Left forelimb (tissue), 1 donor: ENCODE measurements around the gene SIK3.

Experiments
- DNase-seq: peaks from one replicate; pipeline ENCODE4 v3.0.0-alpha.2; 2018; ENCODE audit warnings: low spot score

The SIK3 gene

DNA sequence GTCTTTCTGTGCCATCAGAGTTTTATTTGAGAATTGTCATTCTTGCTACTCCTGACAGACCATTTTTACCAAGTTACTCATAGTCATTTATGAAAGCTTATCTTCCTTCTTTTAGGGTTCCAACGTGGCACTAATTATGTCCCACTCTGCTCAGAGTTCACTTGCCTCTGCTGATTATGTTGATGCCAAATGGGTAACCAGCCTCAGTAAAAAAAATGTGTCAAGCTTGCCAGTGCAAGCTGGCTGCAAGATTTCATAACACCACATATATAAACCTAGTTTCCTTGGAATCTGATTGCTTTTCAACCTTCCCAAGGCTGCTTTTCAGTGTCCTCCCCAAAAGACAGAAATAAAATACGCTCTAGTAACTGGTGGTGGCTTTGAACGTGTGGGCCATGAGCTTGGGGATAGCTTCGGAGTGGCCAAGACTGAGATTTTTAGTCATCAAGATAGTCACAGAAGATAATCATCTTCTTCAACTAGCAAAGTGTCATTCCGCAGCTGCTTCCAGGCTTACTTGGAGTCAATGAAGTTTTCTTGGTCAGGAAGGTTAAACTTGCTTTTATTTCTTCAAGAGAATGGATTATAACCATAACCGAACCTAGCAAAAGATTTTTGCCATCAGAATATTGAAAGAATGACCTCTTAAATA lies 231.3 kb downstream of the SIK3 start:
- DNase-seq, result no peak

DNA sequence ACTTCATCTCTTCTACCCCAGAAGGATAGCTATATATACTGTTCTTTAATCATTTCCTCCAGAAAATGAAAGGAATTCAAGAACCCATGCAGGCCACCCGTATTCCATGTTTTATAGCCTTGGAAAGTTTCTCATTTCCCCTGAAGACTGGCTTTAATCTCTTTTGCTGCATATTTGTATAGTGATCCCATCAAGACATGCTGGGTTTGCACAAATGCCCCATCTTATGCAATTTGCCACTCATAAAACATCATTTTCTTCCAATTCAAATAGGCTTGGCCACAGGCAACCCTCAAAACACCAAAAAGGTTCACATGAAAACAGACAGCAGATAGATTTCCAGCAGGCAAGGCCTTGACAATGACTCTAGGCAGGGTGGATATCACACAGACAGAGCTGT lies 232.5 kb downstream of the SIK3 start:
- DNase-seq, result no peak

DNA sequence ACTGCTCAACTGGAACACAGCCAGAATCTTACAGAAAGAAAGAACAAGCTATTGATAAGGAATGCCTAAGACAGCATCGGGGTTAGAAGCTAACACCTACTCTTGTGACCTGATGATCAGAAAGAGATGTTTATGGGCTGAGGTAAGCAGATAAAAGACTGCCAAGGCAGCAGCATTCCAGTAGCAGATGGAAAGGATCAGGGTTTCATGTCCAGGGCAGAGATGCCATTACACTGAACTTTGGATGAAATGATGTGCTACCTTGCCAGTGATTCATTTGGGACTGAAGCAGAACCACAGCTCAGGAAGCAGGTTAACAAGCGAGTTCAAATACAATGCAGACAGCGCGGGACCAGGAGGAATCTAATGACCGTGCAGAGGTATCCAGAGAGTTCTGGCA lies 233.7 kb downstream of the SIK3 start:
- no peak for DNase-seq

DNA sequence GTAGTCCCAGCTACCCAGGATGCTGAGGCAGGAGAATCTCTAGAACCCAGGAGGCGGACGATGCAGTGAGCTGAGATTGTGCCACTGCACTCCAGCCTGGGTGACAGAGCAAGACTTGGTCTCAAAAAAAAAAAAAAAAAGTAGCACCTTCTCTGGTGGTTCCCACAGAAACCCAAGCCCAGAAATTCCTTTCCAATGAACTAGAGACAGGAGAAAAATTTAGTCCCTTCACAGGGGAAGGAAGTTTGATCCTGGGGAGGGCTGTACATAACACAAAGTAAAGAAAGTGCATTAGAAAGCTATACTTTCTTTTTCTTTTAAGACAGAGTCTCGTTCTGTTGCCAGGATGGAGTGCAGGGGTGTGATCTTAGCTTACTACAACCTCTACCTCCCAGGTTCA lies 235.3 kb downstream of the SIK3 start:
- no peak for DNase-seq

DNA sequence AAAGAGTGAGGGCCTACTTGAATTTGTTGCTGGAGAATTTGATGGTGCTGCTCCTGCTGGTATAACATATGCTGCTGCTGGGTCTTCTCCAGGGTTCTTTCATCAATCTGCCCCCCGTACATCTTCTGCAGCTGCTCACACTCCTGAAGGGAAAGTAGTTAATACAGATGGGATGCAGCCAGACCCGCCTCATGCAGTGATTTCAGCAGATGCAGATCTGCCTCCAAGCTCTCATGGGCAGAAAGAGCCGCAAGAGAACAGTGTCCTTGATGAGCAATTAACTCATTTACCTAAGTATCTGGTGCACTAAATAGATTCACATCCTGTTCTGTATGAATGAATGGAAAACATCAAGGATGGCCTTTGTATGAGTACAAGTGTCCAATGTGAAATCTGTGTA lies 236.0 kb downstream of the SIK3 start:
- no peak for DNase-seq

DNA sequence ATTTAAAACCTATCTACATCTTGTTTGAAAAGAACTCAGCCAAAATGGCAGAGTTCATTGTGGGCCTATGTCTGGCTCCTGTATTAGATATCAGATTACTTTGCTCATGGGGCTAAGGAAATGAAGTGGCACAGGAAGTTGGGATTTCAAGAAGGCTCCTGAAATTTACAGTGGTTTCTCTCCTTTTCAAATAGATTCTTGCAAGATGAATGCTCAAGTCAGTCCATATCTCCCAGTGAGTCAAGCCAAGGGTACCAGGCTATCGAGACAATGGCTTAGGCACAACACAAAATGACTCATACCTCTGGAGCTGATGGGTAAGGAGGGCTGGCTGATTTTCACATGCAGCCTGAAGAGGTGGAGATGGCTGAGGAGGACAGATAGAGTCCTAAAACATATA lies 236.7 kb downstream of the SIK3 start:
- DNase-seq, result no peak

DNA sequence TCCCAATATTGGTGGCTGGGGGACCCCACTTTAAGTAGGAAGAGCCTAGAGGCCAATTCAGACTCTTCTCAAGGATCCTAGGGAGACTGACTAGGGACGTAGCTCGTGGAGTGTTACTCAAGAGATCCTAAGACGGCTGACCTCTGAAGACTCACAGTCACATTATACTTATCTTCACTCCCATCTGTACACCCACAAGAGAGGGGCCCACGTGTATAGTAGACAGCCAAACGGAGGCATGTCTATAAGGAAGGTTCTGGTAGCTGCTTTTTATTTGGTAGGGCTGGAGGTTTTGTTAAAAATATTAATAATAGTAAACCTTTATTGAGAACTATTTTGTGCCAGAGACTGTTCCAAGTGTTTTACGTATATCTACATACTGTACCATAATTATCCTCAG lies 237.9 kb downstream of the SIK3 start:
- no peak for DNase-seq

DNA sequence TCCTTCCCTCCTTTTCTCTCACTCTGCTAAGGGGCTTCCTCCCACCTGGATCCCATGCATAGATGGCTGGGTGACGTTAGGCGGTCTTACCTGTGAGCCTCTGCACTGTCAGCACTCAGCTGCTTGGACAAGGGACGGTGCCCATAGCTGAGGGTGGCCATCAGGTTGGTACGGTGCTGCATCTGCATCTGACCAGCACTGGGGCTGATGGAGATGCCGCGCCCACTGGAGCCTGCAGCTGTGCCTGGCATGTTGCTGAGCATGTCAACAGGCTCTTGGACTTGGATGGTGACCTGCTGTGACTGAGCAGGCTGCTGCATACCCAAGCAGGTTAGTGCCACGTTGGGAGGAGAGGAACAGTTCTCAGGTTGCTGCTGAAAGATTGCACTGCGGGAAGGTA lies 239.1 kb downstream of the SIK3 start:
- no peak for DNase-seq

DNA sequence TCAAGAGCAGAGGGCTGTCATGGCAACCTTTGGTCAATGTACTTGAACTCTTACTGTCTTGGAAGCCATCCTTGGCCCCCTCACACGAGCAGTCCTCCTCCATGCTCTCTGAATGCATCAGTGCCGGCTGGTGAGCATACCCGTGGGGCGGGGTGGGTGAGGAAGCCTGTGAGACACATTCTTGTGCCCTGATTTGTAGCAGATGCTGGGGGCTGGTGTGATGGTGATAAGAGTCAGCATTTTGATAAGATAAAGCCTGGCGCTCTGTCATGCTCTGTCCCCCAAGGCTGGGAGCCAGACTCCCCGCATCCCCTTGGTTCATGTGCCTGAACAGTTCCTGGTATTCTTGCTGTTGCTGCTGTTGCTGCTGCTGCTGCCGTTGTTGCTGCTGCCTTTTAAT lies 240.3 kb downstream of the SIK3 start:
- no peak for DNase-seq

DNA sequence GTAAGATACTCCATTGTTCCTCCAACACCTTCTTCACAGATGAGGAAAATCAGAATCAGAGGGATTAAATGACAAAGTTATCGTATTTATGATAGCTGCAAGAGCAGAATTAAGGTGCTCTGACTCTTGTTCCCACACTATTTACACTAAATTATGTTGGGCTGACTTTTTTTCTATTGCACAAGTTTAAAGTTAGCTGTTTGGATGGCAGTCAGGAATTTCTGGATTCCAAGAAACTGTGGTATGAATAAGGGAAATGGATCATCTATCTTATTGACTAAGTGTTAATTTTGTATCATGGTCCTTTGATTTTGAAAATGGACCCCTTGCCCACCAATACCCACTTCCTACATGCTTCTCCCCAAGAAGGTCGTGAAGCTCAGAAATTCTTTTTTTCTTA lies 240.9 kb downstream of the SIK3 start:
- no peak for DNase-seq

DNA sequence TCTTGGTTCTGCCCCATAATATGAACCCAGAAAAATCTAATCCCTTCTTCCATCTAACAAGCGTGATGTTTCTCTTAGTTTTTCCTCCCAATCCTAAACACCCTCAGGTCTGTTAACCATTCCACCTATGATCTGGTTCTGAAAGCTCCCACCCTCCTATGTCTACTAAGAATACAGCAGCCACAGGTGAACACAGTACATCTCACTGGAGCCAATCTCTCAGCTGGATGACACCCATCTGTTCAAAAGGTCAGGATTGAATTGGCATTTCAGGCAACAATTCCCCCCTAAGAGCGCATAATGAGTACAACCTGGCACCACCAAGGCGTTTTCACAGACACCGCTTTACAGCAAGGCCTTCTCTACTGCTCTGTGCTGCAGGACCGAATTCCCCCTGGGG lies 241.8 kb downstream of the SIK3 start:
- no peak for DNase-seq

DNA sequence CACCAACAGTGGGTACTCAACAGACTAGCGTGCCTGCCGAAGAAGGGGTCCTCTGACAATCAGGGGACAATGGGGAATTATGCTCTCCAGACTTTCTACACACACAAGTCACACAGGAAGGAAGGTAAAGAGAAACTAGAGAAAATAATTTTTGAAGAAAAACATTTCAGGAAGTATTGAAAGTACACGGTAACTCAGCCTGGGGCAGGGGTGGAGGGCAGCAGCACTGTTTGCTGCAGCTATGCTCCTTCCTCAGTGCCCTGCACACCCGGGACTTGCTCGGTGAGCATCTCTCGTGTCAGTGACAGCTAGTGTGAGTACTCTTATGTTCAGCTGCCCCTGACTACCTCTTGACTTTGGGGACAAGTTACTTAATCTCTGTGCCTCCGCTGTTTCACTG lies 242.8 kb downstream of the SIK3 start:
- no peak for DNase-seq

DNA sequence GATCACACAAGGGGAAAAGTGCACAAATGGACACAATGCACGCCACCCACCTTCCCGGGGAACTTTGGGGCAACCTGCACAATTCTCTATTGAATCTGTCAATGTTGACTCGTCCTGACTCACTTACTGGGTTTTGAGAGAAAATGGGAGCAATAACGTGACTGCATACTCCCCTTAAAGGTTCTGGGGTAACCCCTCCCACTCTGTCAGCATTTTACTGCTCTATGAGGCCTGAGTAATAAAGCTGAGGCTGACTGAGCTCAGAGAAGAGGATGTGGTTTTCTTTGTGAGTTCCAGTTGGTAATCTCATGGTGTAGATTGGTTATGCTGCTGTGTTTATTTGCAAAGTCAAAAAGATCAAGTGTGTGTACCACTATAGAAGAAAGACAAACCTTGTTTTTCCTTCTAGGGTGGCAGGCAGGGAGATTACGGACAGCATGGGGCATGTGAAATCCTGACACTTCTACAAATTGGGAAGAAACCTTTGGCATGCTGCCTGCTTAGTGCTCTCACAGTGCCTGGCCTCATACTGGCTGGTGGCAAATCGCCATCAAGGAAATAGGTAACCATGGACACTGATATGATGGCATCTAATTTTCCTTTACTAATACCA lies 244.7 kb downstream of the SIK3 start:
- DNase-seq, result no peak

DNA sequence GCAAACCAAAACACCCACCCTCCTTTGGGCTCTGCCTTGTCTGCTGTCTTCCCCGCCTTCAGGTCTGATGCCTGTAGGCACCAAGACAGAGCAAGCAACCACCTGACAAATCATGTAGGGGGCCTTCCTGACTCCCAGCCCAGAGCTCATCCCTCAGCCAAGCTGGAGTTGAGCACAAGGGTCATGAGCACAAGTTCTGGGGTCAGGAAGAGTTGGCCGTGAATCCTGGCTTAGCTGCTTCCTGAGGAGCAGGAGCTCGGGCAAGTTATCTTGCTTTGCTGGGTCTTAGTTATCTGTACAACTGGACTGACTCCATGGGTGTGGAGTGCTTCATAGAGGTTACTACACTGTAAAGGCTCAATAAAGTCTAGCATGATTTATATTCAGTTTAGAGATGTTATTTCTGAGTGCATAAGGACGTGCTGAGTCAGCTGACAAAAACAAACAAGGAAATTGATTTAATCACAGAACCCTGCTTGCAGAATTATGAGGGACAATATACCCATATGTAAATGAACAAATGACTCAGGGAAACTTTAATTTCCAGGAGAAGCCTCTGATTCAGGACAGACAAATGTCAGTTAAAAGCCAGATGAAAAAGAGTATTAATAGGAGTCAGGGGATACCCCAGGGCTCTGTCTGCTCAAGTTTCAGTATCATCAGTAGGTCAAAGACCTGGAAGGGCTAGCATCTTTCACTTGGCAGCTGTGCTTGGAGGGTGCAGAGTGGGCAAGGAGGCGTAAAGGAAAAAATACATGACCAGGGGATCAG lies 245.8 kb downstream of the SIK3 start:
- DNase-seq, result no peak

DNA sequence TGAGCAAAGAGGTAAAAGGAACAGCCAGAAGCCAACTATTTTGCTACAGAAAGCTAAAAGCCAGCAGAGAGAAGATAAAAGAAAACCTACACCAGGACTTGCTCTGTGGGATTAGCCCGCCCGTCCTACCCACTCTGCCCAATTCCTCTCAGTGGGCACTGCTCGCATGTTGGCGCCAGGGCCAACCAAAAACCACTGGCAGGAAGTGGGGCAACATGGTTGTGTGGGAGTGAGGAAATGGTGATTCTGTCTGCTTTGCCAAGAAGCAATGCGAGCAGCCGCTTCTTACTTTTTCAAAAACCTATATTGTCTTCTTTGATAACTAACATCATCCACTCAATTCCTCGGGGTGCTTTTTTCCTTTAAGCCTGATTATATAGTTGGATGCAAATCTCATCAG lies 246.6 kb downstream of the SIK3 start:
- no peak for DNase-seq

DNA sequence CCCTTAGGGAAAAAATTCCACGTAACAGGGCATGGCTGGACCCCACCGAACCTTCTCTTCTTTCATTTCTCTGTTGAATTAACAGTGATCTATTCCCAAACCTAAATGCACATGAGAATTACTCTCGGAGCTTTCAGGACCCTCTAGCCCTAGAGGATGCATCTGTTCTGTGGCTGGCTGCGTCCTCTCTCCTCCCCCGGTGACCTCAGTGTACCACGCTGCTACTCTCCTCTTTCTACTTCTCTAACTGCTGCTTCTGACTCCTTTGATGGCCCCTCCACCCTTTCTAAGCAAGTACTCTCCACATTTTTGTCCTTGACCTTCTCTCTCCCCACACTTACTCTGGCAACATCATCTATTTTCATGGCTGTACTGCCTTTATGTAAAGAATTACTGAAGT lies 248.7 kb downstream of the SIK3 start:
- DNase-seq, result no peak

DNA sequence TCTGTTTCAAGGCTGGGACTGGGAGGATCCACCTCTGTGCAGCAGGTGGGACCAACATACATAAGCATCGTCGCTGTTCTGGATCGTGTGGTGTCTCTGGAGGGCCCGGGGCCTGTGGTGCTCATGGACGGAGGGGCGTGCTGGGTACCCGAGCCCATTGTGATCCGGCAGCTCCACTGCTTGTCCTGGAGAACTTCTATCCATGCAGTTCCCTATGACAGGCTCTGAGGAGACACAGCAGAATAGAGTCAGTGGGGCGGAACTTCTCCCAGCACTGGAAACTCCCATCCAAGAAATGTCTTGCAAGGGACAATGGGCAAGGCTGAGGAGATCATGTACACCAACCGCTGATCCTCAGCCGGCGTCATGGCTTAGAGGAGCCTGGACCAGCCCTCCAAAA lies 249.2 kb downstream of the SIK3 start:
- DNase-seq, result no peak

DNA sequence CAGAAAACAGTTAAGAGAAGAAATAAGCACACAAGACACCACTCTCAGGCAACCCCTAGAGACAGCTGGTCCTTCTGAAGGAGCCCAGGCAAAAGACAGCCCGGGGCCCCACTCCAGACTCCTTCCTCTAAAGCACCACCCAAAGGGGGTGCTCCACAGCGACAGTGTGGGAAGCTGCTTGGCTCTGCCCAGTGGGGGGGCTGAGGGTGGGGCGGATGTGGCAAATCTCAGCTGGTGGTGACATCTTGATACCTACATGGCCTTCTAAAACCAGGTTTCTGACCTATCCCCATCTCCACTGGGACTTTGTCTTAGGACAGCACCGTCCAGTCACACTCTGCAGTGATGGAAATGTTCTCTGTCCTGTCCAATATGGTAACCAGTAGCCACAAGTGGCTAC lies 250.6 kb downstream of the SIK3 start:
- no peak for DNase-seq

DNA sequence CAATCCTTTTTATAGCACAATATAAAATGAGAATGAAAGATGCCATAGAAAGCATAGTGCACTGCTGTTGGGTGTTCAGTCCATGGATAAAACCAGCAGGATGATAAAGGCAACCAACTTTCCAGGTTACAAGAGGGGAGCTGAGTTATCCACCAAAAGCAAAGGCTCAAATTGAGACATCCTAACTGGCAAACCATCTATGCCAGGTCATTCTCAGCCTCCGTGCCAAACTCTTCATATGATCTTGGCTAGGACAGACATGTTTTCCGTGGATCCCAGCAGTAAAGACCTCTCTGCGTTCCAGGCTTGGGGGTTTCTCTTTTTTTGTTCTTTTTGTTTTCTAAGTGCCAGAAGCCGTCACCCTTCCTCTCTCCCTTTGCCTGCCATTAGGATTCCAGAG lies 253.5 kb downstream of the SIK3 start:
- DNase-seq, result no peak

DNA sequence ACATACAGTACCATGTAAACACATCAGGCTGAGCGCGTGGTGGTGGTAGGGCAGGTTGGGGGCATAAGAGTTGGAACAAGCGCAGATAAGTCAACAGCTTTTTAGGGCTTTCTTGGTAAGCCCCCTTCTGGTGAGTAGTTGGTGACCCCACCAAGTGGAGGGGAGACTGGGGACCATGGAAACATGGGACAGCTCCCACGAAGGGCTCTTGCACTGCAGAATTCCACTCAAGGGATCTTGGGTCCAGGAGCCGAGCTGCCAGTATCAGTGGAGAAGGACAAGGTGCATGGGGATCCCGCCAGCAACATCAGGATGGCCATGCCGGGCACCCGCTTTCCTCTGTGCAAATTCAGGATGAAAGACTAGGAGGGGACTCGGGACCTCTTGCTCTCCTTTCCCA lies 254.6 kb downstream of the SIK3 start:
- no peak for DNase-seq

DNA sequence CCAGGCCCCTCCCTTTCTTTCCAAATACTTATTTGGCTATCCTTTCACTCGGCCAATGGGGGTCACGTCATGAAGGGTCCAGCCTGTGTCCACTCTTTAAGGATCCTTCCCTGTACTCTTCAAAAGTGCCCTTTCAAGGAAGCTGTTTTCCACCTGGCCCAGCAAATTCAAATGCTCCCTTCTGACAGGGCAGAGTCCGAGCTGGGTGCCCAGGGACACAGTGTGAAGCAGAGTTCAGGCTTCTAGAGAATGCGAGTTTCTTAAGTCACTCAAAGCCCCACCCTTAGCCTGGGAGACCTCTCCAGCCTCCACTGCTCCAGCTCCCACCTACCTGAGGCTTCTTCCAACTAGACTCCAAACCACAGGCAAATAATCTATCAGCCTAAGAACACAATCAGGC lies 255.3 kb downstream of the SIK3 start:
- DNase-seq, result no peak

DNA sequence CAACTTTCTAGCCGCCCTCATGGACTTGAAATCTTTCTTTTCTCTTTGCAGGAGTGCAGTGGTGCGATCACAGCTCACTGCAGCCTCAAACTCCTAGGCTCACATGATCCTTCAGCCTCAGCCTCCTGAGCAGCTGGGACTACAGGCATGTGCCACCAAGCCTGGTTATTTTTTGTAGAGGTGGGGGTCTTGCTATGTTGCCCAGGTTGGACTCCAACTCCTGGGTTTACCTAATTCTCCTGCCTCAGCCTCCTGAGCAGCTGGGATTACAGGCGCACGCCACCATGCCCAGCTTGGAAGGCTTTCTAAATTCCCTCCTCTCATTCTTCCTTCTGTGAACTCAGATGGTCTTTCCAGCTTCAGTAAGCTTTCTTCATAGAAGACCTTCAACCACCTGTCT lies 256.1 kb downstream of the SIK3 start:
- DNase-seq, result no peak

DNA sequence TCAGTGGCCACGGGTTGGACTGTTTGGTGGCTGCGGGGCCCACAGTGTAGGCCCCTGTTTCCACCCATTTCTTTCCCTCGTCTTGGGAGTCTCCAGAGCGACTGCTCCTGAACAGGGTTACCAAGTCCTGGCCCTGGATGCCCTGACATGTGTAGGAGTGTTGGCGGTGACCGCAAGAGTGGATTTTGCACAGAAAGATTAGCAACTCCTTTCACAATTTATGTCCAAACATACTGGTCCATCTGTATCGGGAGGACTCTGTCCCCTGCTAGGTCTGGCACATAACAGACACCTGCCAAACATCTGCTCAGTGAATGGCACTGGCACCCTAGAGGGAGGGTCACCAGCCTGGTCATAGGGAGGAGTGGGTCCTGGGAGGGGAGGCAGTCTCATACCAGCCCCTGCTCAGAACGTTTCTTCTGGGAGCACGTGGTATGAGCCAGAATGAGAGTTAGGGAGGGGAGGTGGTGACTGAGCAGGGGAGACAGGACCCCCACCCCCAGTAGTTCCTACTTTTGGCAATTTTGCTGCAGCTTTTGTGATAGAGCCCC lies 257.4 kb downstream of the SIK3 start:
- DNase-seq, result no peak
